ENCODE results near the gene ITIH2.

ITIH2 gene

GRCh38 chr10:7667262-7668141 is 35.6 kb upstream of the ITIH2 start:
- H2BK5ac ChIP-seq (ENCODE audit: low read depth, low read length, poor library complexity) = no peak overlapping the region
- H3K4me1 ChIP-seq (ENCODE audit: control insufficient read depth in 1 of 2, insufficient read depth in 2 of 2, low read length in 2 of 2) = peaks cover 0 to 7% of the 10 kb centered on the region in 2 experiments
- no peak overlapping the region for H3K4ac ChIP-seq (ENCODE audit: low read depth, low read length)
- H4K8ac ChIP-seq (ENCODE audit: low read depth, low read length) = no peak overlapping the region
- H3K9me3 ChIP-seq (ENCODE audit: insufficient read depth, low read depth, low read length) = no peaks in the 10 kb centered on the region
- H3K36me3 ChIP-seq (ENCODE audit: control insufficient read depth in 1 of 2, insufficient read depth in 2 of 2, low read length in 2 of 2) = no peaks in the 10 kb centered on the region
- H4K91ac ChIP-seq (ENCODE audit: low read depth, low read length) = no peak overlapping the region
- DNase-seq = peak; percentile 37 to 55
- H2AFZ ChIP-seq (ENCODE audit: insufficient read depth, low read length, poor library complexity) = peak overlapping the region; percentile 17
- no peak overlapping the region for H2AK5ac ChIP-seq (ENCODE audit: low read length)
- no peak overlapping the region for H4K12ac ChIP-seq (ENCODE audit: low read depth, low read length)
- H3K18ac ChIP-seq (ENCODE audit: low read length) = no peak overlapping the region
- H3K79me2 ChIP-seq (ENCODE audit: control insufficient read depth, insufficient read depth, low read length, poor library complexity) = no peaks in the 10 kb centered on the region
- H3K4me2 ChIP-seq (ENCODE audit: low read length) = peak overlapping the region; percentile 64
- H3K9ac ChIP-seq (ENCODE audit: low read length) = no peak overlapping the region
- peaks cover 10% of the 10 kb centered on the region for H3K27me3 ChIP-seq (ENCODE audit: insufficient read depth, low read length)
- no CpG with 5 or more reads among the region's 44 CpGs for whole genome bisulfite sequencing (ENCODE audit: extremely low coverage, insufficient coverage, insufficient read length)
- peak overlapping the region; percentile 20 for H3K4me3 ChIP-seq (ENCODE audit: low read depth, low read length)
- H3K27ac ChIP-seq (ENCODE audit: low read depth, low read length) = no peak overlapping the region
- no peak overlapping the region for H3K23ac ChIP-seq (ENCODE audit: low read length)
- no peak overlapping the region for H2BK12ac ChIP-seq (ENCODE audit: low read length)
- no peak overlapping the region for H3K14ac ChIP-seq (ENCODE audit: low read length)
- H3K79me1 ChIP-seq (ENCODE audit: low read length) = peaks cover 3% of the 10 kb centered on the region
- H2BK120ac ChIP-seq (ENCODE audit: insufficient read depth, low read length, poor library complexity) = no peak overlapping the region

GRCh38 chr10:7670157-7670556 is 33.0 kb upstream of the ITIH2 start:
- Histone ChIP-seq H3K9ac (ENCODE audit: low read length) (no peak overlapping the region), H2BK5ac (ENCODE audit: low read depth, low read length, poor library complexity) (no peak overlapping the region), H3K18ac (ENCODE audit: low read length) (no peak overlapping the region), H4K8ac (ENCODE audit: low read depth, low read length) (no peak overlapping the region), H2BK12ac (ENCODE audit: low read length) (no peak overlapping the region), H3K23ac (ENCODE audit: low read length) (no peak overlapping the region), H2AFZ (ENCODE audit: insufficient read depth, low read length, poor library complexity) (no peak overlapping the region), H3K36me3 (ENCODE audit: control insufficient read depth in 1 of 2, insufficient read depth in 2 of 2, low read length in 2 of 2) (no peaks in the 10 kb centered on the region), H3K27me3 (ENCODE audit: insufficient read depth, low read length) (peaks cover 9% of the 10 kb centered on the region), H2BK120ac (ENCODE audit: insufficient read depth, low read length, poor library complexity) (no peak overlapping the region), H3K14ac (ENCODE audit: low read length) (no peak overlapping the region), H3K4me3 (ENCODE audit: low read depth, low read length) (no peak overlapping the region), H3K4ac (ENCODE audit: low read depth, low read length) (no peak overlapping the region), H4K91ac (ENCODE audit: low read depth, low read length) (no peak overlapping the region), H2AK5ac (ENCODE audit: low read length) (no peak overlapping the region), H3K79me1 (ENCODE audit: low read length) (peaks cover 3% of the 10 kb centered on the region), H3K79me2 (ENCODE audit: control insufficient read depth, insufficient read depth, low read length, poor library complexity) (no peaks in the 10 kb centered on the region), H3K4me1 (ENCODE audit: control insufficient read depth in 1 of 2, insufficient read depth in 2 of 2, low read length in 2 of 2) (peaks cover 0 to 7% of the 10 kb centered on the region in 2 experiments), H3K4me2 (ENCODE audit: low read length) (no peak overlapping the region), H3K9me3 (ENCODE audit: insufficient read depth, low read depth, low read length) (no peaks in the 10 kb centered on the region), H4K12ac (ENCODE audit: low read depth, low read length) (no peak overlapping the region), H3K27ac (ENCODE audit: low read depth, low read length) (no peak overlapping the region)
- DNase-seq = no peak
- WGBS (ENCODE audit: extremely low coverage, insufficient coverage, insufficient read length) = no CpG with 5 or more reads among the region's 3 CpGs

- Histone ChIP-seq H3K36me3 (ENCODE audit: control insufficient read depth in 1 of 2, insufficient read depth in 2 of 2, low read length in 2 of 2) (no peaks in the 10 kb centered on the region), H3K79me2 (ENCODE audit: control insufficient read depth, insufficient read depth, low read length, poor library complexity) (no peaks in the 10 kb centered on the region), H3K27me3 (ENCODE audit: insufficient read depth, low read length) (peaks cover 5% of the 10 kb centered on the region), H2AFZ (ENCODE audit: insufficient read depth, low read length, poor library complexity) (no peak overlapping the region), H3K23ac (ENCODE audit: low read length) (no peak overlapping the region), H3K9me3 (ENCODE audit: insufficient read depth, low read depth, low read length) (no peaks in the 10 kb centered on the region), H2BK5ac (ENCODE audit: low read depth, low read length, poor library complexity) (no peak overlapping the region), H2BK120ac (ENCODE audit: insufficient read depth, low read length, poor library complexity) (no peak overlapping the region), H4K91ac (ENCODE audit: low read depth, low read length) (no peak overlapping the region), H3K79me1 (ENCODE audit: low read length) (no peaks in the 10 kb centered on the region), H4K8ac (ENCODE audit: low read depth, low read length) (no peak overlapping the region), H3K18ac (ENCODE audit: low read length) (no peak overlapping the region), H3K27ac (ENCODE audit: low read depth, low read length) (no peak overlapping the region), H3K4me1 (ENCODE audit: control insufficient read depth in 1 of 2, insufficient read depth in 2 of 2, low read length in 2 of 2) (peaks cover 0 to 4% of the 10 kb centered on the region in 2 experiments), H4K12ac (ENCODE audit: low read depth, low read length) (no peak overlapping the region), H3K4me2 (ENCODE audit: low read length) (no peak overlapping the region), H3K4me3 (ENCODE audit: low read depth, low read length) (no peak overlapping the region), H2AK5ac (ENCODE audit: low read length) (no peak overlapping the region), H3K4ac (ENCODE audit: low read depth, low read length) (no peak overlapping the region), H3K9ac (ENCODE audit: low read length) (no peak overlapping the region), H3K14ac (ENCODE audit: low read length) (no peak overlapping the region), H2BK12ac (ENCODE audit: low read length) (no peak overlapping the region)
- WGBS (ENCODE audit: extremely low coverage, insufficient coverage, insufficient read length) = no CpG with 5 or more reads among the region's 23 CpGs
- peak; percentile 39 to 52 for DNase-seq
These were observed 30.6 kb upstream of the ITIH2 start for GRCh38 chr10:7672341-7673134.

- no peak overlapping the region for H3K9ac ChIP-seq (ENCODE audit: low read length)
- no peak overlapping the region for H4K12ac ChIP-seq (ENCODE audit: low read depth, low read length)
- H3K27ac ChIP-seq (ENCODE audit: low read depth, low read length) = no peak overlapping the region
- DNase-seq = no peak
- H3K4ac ChIP-seq (ENCODE audit: low read depth, low read length) = no peak overlapping the region
- H3K79me1 ChIP-seq (ENCODE audit: low read length) = no peaks in the 10 kb centered on the region
- H3K18ac ChIP-seq (ENCODE audit: low read length) = no peak overlapping the region
- H3K9me3 ChIP-seq (ENCODE audit: insufficient read depth, low read depth, low read length) = no peaks in the 10 kb centered on the region
- H3K36me3 ChIP-seq (ENCODE audit: control insufficient read depth in 1 of 2, insufficient read depth in 2 of 2, low read length in 2 of 2) = no peaks in the 10 kb centered on the region
- H2AFZ ChIP-seq (ENCODE audit: insufficient read depth, low read length, poor library complexity) = no peak overlapping the region
- no peaks in the 10 kb centered on the region for H3K27me3 ChIP-seq (ENCODE audit: insufficient read depth, low read length)
- no peak overlapping the region for H3K23ac ChIP-seq (ENCODE audit: low read length)
- no peak overlapping the region for H2BK120ac ChIP-seq (ENCODE audit: insufficient read depth, low read length, poor library complexity)
- no CpG with 5 or more reads among the region's 1 CpG for WGBS (ENCODE audit: extremely low coverage, insufficient coverage, insufficient read length)
- H3K4me1 ChIP-seq (ENCODE audit: control insufficient read depth in 1 of 2, insufficient read depth in 2 of 2, low read length in 2 of 2) = no peaks in the 10 kb centered on the region
- no peak overlapping the region for H2AK5ac ChIP-seq (ENCODE audit: low read length)
- no peak overlapping the region for H4K91ac ChIP-seq (ENCODE audit: low read depth, low read length)
- no peak overlapping the region for H2BK12ac ChIP-seq (ENCODE audit: low read length)
- no peak overlapping the region for H2BK5ac ChIP-seq (ENCODE audit: low read depth, low read length, poor library complexity)
- no peak overlapping the region for H4K8ac ChIP-seq (ENCODE audit: low read depth, low read length)
- no peaks in the 10 kb centered on the region for H3K79me2 ChIP-seq (ENCODE audit: control insufficient read depth, insufficient read depth, low read length, poor library complexity)
- no peak overlapping the region for H3K4me2 ChIP-seq (ENCODE audit: low read length)
- no peak overlapping the region for H3K4me3 ChIP-seq (ENCODE audit: low read depth, low read length)
- H3K14ac ChIP-seq (ENCODE audit: low read length) = no peak overlapping the region
These were observed 23.9 kb upstream of the ITIH2 start for GRCh38 chr10:7679256-7679655.
